ENCODE measurements around the gene DUSP1. TPM values are rescaled to one million over a fixed set of nuclear protein-coding genes. Genes with fewer than 3 reads are reported as not detected.
A peak's percentile ranks its signal among the peaks of the same experiment; 100 is the strongest.
"Not testable (repeated sequence)": the region's sequence is repeated elsewhere in the genome, so short reads cannot be mapped to it uniquely, and the experiment has no call there.

The DUSP1 gene
- polyA plus RNA-seq, 1 donor from 2014 or later, result 705 TPM

DNA sequence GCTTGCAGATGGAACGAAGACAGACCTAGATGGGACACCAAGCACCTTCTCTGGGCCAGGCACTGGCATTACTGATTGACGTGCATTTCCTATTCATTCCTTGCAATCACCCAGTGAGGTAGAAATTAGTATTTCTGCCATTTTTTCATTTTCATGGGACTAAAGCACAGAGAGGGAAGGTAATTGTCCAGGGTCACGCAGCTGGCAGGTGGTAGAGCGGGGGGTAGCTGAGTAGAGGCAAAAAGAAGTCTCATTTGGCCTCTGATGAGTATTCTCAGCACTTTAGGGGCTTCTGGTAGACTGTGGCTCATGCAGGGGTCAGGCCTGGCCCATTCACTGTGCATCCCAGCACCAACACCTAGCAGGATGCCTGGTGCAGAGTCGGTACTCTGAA, 19.5 kb upstream of the DUSP1 start:
- Mint-ChIP-seq H3K4me3 (no peak overlapping the region), H3K27me3 (peaks cover under 1% of the 10 kb centered on the region), H3K4me1 (peaks cover 0 to 3% (median 2%) of the 10 kb centered on the region in 3 donors), H3K9me3 (peaks cover 0 to 2% (median 0%) of the 10 kb centered on the region in 3 donors), H3K27ac (peak overlapping the region in 1 of 3 donors; percentile 20), H3K36me3 (peaks cover 1% of the 10 kb centered on the region)

DNA sequence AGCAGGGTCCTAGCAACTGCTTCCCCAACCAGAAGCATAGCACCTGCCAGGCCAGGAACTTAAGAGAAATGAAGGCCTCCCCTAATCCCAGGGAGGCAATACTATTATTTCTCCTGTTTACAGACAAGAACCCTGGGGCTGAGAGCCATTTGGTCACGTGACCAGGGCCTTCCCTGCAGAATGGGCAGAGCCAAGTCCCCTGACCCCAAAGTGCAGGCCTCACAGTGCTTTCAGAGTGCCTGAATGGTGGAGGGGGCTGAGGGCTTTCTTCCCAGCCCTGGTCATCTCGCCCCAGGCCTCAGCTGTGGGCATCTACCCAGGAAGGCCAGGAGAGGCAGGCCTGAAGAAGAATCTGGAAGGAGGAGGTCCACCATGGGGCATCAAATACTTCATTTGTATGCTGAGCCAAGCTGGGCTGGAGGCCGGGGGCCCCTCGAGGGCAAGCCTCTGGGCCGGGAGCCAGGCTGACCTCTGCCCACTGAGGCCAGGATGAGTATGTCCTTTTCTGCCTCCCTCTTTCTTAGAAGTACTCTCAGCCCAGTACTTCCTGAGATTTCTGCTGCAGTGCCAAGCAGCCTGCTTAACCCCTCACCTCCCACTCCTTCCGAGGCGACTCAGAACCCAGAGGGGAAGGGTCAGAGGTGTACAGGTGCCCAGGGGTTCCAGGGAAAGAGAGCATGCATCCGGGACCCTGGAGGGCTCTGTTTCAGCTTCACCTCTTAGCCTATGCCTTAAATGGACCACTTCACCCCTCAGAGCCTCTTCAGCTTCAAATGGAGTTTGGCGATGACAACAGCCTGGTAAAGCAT, 18.9 kb upstream of the DUSP1 start:
- H3K4me1 Mint-ChIP-seq, result peaks cover 0 to 3% (median 2%) of the 10 kb centered on the region in 3 donors
- peaks cover 2% of the 10 kb centered on the region for H3K27me3 Mint-ChIP-seq
- H3K27ac Mint-ChIP-seq, result no peak overlapping the region
- H3K9me3 Mint-ChIP-seq, result peaks cover 0 to 2% (median 0%) of the 10 kb centered on the region in 3 donors
- no peak overlapping the region for H3K4me3 Mint-ChIP-seq
- H3K36me3 Mint-ChIP-seq, result peaks cover 1% of the 10 kb centered on the region

DNA sequence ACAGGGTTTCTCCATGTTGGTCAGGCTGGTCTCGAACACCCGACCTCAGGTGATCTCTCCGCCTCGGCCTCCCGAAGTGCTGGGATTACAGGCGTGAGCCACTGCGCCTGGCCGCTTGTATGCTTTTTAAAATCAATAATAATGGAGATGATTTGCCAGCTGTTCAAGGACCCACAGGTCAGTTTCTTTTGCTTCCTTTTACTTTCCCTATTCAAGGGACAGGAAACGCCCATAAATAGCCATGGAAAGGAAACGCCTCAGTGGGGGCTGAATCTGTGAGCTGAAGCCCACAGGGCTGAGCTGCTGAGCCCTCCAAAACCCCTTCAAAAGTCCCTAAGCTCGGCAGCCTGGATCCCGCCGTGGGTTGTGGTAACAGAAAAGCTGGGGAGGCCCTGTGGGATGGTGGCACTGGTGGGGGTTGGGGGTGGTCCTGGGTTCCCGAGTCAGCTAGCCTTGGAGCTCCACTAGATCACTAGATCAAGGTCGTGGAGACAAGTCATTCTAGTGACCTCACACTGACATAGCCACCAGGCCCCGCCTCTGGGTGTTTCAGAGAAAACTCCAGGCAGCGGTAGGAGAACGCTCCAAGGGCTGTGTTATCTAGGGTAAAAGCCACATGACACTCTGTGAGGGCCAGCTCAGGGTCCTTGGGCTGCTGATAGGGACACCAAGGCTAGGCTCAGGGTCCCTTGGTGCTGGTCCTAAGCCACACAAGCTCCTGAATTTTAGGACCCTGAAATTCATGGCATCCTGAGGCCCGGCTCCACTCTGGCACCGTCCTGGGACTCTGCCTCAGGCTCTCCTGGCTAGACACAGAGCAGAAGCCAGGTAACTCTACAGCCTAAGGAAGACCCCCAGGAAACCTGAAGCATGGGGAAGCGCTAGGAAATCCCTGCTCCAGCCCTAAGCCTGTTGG, 18.0 kb upstream of the DUSP1 start:
- Mint-ChIP-seq H3K27ac (no peak overlapping the region), H3K4me1 (peaks cover 0 to 3% (median 2%) of the 10 kb centered on the region in 3 donors), H3K27me3 (peaks cover 2% of the 10 kb centered on the region), H3K36me3 (peaks cover 1% of the 10 kb centered on the region), H3K4me3 (no peak overlapping the region), H3K9me3 (no peaks in the 10 kb centered on the region)

DNA sequence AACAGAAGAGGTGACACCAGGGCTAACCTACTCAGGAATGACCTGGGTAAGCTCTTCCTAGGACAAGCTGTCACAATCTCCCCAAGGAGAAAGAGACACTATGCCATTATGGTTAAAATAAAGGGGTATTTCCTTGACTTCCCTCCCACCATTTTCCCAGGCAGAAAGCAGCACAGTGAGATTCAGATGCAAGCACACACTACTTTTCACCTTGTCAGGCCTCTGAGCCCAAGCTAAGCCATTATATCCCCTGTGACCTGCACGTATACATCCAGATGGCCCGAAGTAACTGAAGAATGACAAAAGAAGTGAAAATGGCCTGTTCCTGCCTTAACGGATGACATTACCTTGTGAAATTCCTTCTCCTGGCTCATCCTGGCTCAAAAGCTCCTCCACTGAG, 16.5 kb upstream of the DUSP1 start:
- not testable (repeated sequence) for H3K27ac Mint-ChIP-seq, H3K4me1 Mint-ChIP-seq, H3K4me3 Mint-ChIP-seq, H3K36me3 Mint-ChIP-seq, H3K27me3 Mint-ChIP-seq, H3K9me3 Mint-ChIP-seq

DNA sequence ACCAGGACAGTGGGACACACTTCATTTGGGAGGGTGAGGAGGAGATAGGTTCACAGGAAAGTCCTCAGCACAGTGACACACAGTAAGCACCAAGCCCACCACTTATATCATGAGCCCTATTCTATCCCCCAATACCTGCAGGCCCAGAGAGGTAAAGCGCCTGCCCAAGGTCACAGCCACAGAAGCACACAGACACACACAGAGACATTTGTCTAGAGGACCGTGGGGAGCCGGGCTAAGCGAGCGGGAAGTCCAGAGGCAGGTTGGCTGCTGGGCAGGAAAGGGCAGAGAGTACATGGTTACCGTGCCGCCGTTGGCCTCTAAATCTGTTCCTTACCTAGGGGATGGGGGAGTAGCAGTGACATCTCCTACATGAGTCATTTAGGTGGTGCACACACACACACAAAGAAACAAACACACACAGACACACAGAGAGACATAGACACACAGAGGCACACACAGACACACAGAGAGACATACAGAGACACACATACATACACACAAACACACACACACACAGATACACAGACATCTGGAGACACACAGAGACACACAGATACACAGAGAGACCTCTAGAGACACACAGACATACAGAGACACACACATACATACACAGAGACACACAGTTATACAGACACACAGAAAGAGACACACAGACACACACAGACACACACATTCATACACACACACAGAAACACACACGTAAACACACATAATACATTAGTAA, 15.9 kb upstream of the DUSP1 start:
- Mint-ChIP-seq H3K4me1 (peaks cover 0 to 3% (median 2%) of the 10 kb centered on the region in 3 donors), H3K27ac (no peak overlapping the region), H3K4me3 (no peak overlapping the region), H3K9me3 (no peaks in the 10 kb centered on the region), H3K36me3 (peaks cover 2% of the 10 kb centered on the region), H3K27me3 (peaks cover 2% of the 10 kb centered on the region)

DNA sequence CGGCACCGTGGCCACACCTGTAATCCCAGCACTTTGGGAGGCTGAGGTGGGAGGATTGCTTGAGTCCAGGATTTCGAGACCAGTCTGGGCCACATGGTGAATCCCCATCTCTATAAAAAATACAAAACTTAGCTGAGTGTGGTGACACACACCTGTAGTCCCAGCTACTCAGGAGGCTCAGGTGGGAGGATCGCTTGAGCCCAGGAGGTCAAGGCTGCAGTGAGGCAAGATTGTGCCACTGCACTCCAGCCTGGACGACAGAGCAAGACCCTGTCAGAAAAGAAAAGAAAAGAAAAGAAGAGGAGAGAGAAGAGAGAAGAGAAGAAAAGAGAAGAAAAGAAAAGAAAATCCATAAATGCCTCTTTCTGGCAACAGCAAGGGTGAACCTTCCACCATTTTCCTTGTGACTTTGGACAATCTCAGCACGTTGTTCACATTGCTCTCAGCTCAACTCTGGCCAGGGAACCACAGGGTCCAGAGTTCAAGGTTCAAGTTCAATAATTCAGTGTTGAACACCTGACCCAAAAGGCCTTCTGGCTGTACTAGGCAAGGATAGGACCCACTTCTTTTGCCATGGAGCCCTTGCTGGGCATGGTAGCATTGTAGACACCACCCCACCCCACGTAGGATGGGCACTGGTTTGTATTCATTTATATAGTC, 14.6 kb upstream of the DUSP1 start:
- Mint-ChIP-seq H3K27ac (no peak overlapping the region), H3K36me3 (peaks cover 2% of the 10 kb centered on the region), H3K4me1 (no peaks in the 10 kb centered on the region), H3K27me3 (peaks cover 2% of the 10 kb centered on the region), H3K4me3 (peak overlapping the region in 1 of 4 donors; percentile 13), H3K9me3 (no peaks in the 10 kb centered on the region)

DNA sequence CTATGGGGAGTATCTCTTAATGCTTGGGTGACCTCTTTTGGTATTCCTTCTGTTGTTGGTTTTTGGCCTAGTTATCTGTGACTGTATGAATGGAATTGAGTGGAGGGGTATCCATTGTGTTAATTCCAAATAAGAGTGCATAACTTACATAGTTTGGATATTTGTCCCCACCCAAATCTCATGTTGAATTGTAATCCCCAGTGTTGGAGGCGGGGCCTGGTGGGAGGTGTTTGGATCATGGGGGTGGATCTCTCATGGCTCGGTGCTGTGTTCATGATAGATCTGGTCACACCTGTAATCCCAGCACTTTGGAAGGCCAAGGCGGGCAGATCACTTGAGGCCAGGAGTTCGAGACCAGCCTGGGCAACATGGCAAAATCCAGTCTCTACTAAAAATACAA, 13.2 kb upstream of the DUSP1 start:
- not testable (repeated sequence) for H3K9me3 Mint-ChIP-seq, H3K36me3 Mint-ChIP-seq, H3K4me3 Mint-ChIP-seq, H3K27me3 Mint-ChIP-seq, H3K4me1 Mint-ChIP-seq, H3K27ac Mint-ChIP-seq

DNA sequence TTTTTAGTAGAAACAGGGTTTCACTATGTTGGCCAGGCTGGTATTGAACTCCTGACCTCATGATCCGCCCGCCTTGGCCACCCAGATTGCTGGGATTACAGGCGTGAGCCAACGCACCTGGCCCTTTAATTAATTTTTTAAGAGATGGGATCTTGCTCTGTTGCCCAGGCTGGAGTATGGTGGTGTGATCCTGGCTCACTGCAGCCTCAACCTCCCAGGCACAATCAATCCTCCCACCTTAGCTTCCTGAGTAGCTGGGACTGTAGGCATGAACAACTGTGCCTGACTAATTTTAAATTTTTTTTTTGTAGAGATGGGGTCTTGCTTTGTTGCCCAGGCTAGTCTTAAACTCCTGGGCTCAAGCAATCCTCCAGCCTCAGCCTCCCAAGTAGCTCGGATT, 12.3 kb upstream of the DUSP1 start:
- H3K36me3 Mint-ChIP-seq, H3K4me3 Mint-ChIP-seq, H3K4me1 Mint-ChIP-seq, H3K9me3 Mint-ChIP-seq, H3K27ac Mint-ChIP-seq, H3K27me3 Mint-ChIP-seq: not testable (repeated sequence)

DNA sequence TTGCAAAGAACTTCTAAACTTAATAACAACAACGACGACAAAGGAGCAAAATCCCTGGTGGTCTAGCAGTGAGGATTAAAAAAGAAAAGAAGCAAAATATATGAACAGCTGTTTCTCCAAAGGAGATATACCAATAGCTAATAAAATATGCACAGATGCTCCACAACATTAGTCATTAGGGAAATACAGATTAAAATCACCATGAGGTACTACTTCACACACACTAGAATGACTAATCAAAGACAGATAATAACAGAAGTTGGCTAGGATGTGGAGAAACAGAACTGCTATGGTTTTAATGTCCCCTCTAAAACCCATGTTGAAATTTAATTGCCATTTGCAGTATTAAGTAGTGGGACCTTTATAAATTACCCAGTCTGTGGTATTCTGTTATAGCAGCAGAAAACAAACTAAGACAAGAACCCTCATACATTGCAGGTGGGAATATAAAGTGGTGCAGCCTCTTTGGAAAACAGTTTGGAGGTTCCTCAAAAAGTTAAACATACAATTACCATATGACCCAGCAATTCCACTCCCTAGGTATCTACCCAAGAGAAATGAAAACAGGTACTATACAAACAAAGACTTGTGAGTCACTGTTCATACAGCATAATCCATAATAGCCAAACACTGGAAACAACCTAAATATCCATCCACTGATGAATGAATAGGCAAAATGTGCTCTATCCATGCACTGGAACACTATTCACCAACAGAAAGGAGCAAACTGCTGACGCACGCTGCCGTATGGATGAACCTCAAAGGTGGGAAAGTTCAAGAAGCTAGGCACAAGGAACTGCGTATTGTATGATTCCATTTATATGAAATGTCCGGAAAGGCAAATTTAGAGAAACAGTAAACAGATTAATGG, 11.4 kb upstream of the DUSP1 start:
- no peaks in the 10 kb centered on the region for H3K9me3 Mint-ChIP-seq

DNA sequence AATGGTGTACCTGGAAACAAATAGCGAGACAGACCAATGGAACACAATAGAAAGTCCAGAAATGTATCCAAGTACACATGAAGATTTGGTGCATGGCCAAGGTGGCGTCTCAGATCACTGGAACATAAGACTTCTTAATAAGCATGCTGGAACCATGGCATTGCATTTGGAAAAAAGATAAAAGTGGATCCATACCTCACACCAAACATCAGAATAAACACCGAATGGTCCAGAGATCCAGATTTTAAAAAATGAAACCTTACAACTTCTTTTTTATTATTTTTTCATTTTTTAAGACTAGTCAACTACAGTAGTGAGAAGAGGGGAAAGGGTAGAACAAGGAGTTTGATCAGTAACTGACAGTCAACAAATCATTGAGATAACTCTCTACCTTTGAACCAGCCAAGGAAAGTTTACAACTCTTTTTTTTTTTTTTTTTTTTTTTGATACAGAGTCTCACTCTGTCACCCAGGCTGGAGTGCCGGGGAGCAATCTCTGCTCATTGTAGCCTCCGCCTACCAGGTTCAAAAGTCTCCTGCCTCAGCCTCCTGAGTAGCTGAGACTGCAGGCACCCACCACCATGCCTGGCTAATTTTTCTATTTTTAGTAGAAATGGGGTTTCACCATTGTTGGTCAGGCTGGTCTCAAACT, 8.8 kb upstream of the DUSP1 start:
- Mint-ChIP-seq H3K4me3 (no peak overlapping the region), H3K27ac (no peak overlapping the region), H3K9me3 (no peaks in the 10 kb centered on the region), H3K4me1 (peaks cover 10 to 15% (median 13%) of the 10 kb centered on the region in 3 donors), H3K27me3 (no peaks in the 10 kb centered on the region), H3K36me3 (peaks cover 2% of the 10 kb centered on the region)

More for the DNA sequence above, 11.4 kb upstream of the DUSP1 start:
- no peak overlapping the region for H3K4me3 Mint-ChIP-seq
- H3K27me3 Mint-ChIP-seq, result peaks cover 2% of the 10 kb centered on the region
- H3K36me3 Mint-ChIP-seq, result peaks cover 2% of the 10 kb centered on the region
- H3K27ac Mint-ChIP-seq, result peak overlapping the region in 1 of 3 donors; percentile 80
- H3K4me1 Mint-ChIP-seq, result peaks cover 7 to 9% (median 8%) of the 10 kb centered on the region in 3 donors

DNA sequence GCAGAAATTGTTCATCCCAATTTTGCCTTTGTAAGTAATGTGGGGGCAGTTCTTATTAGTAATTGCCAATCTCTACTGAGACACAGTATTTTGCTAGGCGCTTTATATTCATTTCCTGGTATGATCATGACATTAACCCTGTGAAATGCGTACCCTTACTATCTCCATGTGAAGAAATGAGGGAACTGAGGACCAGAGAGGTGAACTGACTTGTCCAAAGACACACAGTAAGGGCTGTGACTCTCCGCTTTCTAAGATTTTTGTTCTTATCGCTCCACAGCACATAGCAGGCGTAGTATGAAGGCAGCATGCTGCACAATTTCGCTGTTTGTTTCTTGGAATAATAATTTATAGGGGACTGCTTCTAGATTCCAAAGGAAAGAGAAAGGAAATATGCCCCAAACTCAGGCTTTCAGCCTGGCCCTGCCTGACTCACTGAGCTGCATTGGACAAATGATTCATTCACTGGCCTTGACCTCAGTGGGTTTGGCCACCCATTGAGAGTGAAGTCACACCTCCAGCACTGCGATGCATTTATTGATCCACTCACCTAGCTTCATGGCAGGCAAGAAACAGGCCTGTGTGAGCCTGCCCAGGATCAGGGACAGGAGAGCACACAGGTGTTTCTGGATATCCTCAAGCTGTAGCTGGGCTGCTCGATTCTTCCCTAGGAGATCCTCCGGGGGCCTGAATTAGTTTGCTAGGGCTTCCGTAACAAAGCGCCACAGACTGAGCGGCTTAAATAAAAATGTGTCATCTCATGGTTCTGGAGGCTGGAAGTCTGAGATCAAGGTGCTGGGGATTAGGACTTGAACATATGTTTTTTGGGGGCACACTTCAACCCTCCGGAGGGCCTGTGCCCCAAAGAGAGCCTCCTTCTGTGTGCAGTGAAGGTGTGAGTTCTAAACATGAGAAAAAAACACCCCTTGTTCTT, 7.2 kb upstream of the DUSP1 start:
- Mint-ChIP-seq H3K4me1 (peaks cover 14 to 17% (median 16%) of the 10 kb centered on the region in 3 donors), H3K27me3 (no peaks in the 10 kb centered on the region), H3K36me3 (no peaks in the 10 kb centered on the region), H3K4me3 (peak overlapping the region; percentile 56 to 75 (median 69)), H3K27ac (peak overlapping the region; percentile 97 to 100 (median 97)), H3K9me3 (no peaks in the 10 kb centered on the region)

DNA sequence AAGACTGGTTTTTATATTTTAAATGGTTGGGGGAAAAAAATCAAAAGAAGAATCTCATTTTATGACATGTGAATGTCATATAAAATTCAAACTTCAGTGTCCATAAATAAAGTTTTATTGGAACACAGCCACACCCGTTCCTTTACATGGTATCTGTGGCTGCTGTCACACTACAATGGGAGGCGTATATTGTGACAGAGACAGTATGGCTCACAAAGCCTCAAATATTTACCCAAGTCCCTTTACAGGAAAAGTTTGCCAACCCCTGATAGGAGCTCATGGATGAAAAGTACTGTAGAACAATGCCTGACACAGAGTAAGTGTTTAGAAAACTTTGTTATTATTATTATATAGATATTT, 5.2 kb upstream of the DUSP1 start:
- peaks cover 20 to 27% (median 20%) of the 10 kb centered on the region in 3 donors for H3K4me1 Mint-ChIP-seq
- H3K4me3 Mint-ChIP-seq, result peak overlapping the region in 1 of 4 donors; percentile 10
- H3K27me3 Mint-ChIP-seq, result no peaks in the 10 kb centered on the region
- H3K27ac Mint-ChIP-seq, result peak overlapping the region; percentile 6 to 100 (median 97)
- H3K9me3 Mint-ChIP-seq, result no peaks in the 10 kb centered on the region
- peaks cover 3% of the 10 kb centered on the region for H3K36me3 Mint-ChIP-seq

All from IgD-negative memory B cell (primary cell).